ENCODE data around the gene DSN1. TPM values are rescaled to one million over a fixed set of nuclear protein-coding genes. Genes with fewer than 3 reads are reported as not detected.

The DSN1 gene
- total RNA-seq, 1 donor from 2014 or later = 7.6 TPM

DNA sequence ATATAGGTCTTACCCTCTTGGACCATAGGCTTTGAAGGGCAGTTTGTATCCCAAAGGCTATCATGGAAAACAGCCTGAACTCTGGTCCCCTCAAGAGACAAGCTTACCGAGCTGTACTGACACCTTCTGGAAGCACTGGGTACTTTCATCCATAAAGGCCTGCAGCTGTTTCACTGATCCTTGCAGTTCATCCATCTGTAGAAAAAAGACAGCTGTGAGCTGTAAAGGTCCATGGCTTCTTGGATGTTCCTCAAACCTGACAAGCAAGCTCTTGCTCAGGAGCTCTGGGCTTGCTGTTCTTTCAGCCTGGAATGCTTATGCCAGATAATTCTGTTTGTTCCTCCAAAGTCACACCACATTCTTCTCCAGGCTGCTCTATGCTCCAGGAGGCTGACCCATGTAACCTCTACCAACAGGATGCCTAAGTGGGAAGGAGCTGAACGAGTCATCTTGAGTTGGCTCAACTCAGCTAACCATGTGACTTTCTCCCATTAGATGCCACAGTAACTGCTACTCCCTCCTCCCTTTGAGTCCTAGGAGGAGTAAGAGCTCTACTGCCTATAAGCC lies 18.8 kb downstream of the DSN1 start:
- Mint-ChIP-seq H3K4me3 (ENCODE audit: unreplicated experiment) (no peak overlapping the region), H3K36me3 (ENCODE audit: unreplicated experiment) (peaks cover 11% of the 10 kb centered on the region), H3K27ac (ENCODE audit: unreplicated experiment) (no peak overlapping the region), H3K27me3 (ENCODE audit: unreplicated experiment) (no peaks in the 10 kb centered on the region), H3K9me3 (ENCODE audit: unreplicated experiment) (no peaks in the 10 kb centered on the region), H3K4me1 (ENCODE audit: unreplicated experiment) (no peaks in the 10 kb centered on the region)
- TF ChIP-seq, protein P1, sequence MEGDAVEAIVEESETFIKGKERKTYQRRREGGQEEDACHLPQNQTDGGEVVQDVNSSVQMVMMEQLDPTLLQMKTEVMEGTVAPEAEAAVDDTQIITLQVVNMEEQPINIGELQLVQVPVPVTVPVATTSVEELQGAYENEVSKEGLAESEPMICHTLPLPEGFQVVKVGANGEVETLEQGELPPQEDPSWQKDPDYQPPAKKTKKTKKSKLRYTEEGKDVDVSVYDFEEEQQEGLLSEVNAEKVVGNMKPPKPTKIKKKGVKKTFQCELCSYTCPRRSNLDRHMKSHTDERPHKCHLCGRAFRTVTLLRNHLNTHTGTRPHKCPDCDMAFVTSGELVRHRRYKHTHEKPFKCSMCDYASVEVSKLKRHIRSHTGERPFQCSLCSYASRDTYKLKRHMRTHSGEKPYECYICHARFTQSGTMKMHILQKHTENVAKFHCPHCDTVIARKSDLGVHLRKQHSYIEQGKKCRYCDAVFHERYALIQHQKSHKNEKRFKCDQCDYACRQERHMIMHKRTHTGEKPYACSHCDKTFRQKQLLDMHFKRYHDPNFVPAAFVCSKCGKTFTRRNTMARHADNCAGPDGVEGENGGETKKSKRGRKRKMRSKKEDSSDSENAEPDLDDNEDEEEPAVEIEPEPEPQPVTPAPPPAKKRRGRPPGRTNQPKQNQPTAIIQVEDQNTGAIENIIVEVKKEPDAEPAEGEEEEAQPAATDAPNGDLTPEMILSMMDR (IDR thresholded peaks at IDR 0.05) = peak; percentile 79
- DNase-seq (ENCODE audit: extremely low spot score, unreplicated experiment) = no peak

DNA sequence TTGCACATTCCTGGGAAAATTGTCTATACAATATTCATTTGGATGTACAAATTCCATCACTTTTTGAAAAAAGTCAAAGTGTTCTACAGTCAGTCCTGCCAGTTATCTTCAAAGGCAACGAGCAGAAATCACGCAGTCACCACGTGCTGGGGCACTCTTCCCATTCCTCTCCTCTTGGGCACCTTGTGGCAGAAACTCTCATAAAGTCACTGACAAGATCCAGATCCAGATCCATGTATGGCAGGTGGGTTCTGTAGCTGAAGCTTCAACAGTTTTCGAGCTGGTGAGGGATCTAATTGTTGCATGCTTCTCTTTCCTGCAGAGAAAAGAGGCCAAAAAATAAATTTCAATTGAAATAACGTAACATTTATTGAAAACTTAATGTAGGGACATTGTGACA lies 21.0 kb downstream of the DSN1 start:
- Mint-ChIP-seq H3K4me1 (ENCODE audit: unreplicated experiment) (no peaks in the 10 kb centered on the region), H3K9me3 (ENCODE audit: unreplicated experiment) (no peaks in the 10 kb centered on the region), H3K4me3 (ENCODE audit: unreplicated experiment) (no peak overlapping the region), H3K27me3 (ENCODE audit: unreplicated experiment) (no peaks in the 10 kb centered on the region), H3K27ac (ENCODE audit: unreplicated experiment) (no peak overlapping the region), H3K36me3 (ENCODE audit: unreplicated experiment) (peaks cover 6% of the 10 kb centered on the region)
- TF ChIP-seq, protein P1 (IDR thresholded peaks at IDR 0.05) = no peak
- DNase-seq (ENCODE audit: extremely low spot score, unreplicated experiment) = no peak

DNA sequence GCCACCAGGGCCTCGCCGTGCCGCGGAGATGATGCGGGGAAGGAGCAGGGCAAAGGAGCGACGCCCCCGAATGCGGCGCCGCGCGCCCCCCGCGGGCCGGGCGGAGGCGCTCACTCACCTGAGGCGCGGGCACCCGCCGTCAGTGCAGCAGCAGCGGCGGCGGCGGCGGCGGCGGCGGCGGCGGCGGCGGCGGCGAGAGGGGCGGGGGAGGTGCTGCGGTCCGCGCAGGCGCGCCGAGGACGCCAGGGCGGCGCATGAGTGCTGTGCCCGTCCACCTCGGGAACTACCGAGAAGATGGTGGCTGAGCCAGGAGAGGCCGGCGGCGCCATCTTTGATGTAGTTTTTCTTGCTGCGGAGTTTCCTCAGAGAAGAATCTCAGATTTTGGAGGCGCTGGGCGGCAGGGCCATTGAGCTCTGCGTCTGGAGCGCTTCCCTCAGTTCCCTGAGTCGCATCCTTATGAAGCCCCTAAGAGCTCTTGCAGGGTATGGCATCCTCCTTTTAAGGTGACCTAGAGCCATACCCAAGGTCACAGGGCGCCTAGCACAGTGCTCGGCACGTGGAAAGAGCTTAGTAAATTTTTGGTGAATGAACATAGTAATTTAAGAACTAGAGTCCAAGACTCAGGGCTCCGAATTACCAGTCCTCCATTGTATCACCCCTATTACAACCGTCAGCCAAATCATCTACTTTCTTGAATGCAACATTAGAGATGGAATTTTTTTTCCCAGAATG lies 27.5 kb downstream of the DSN1 start, which contains the start of gene NDRG3:
Gene NDRG3 (minus strand): TSS at position 164 of the 733 bp plus-strand sequence. CDS start 24,355 bp downstream, outside the sequence.
- TF ChIP-seq, protein P1 (IDR thresholded peaks at IDR 0.05) = no peak
- Mint-ChIP-seq H3K27me3 (ENCODE audit: unreplicated experiment) (no peaks in the 10 kb centered on the region), H3K27ac (ENCODE audit: unreplicated experiment) (peak within 1 kb of the TSS; percentile 78), H3K9me3 (ENCODE audit: unreplicated experiment) (no peaks in the 10 kb centered on the region), H3K4me1 (ENCODE audit: unreplicated experiment) (peaks cover 20% of the 10 kb centered on the region), H3K36me3 (ENCODE audit: unreplicated experiment) (no peaks in the 10 kb centered on the region), H3K4me3 (ENCODE audit: unreplicated experiment) (peak within 1 kb of the TSS; percentile 91)
- peak; percentile 97 for DNase-seq (ENCODE audit: extremely low spot score, unreplicated experiment)

DNA sequence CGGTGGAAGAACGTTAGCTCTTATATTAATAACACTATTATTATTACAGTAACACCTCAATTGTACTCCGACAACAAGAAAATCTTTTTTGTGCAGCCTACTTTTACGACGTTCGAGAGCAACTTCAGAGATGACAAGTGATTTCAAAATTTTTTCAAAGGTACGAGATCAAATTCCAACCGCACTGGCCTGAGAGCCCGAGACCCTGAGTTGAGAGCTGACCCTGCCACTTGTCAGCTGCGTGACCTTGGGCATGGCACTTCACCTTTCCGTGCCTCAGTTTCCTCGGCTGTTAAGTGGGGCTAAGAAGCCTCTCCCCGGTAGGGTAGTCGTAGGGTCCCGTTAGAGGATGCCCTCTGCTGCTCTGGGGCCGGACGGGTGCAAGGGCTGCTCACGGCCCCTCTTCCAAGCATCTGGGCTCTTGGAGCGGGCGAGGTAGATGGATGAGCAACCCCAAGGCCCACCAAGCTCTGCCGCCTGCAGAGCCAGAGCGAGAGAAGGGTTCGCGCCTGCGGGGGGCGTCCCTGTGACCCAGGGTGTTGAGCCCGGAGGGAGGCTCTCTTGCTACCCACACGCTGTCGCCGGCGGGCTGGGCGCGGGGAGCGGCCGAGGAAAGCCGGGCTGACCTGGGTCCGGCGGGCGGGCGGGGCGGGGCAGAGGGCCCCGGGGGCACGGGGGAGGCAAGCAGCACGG lies 28.2 kb downstream of the DSN1 start:
- Mint-ChIP-seq H3K36me3 (ENCODE audit: unreplicated experiment) (no peaks in the 10 kb centered on the region), H3K27ac (ENCODE audit: unreplicated experiment) (no peak overlapping the region), H3K4me3 (ENCODE audit: unreplicated experiment) (peak overlapping the region; percentile 91), H3K4me1 (ENCODE audit: unreplicated experiment) (peaks cover 20% of the 10 kb centered on the region), H3K9me3 (ENCODE audit: unreplicated experiment) (no peaks in the 10 kb centered on the region), H3K27me3 (ENCODE audit: unreplicated experiment) (no peaks in the 10 kb centered on the region)
- TF ChIP-seq, protein P1 (IDR thresholded peaks at IDR 0.05) = no peak
- DNase-seq (ENCODE audit: extremely low spot score, unreplicated experiment) = no peak

DNA sequence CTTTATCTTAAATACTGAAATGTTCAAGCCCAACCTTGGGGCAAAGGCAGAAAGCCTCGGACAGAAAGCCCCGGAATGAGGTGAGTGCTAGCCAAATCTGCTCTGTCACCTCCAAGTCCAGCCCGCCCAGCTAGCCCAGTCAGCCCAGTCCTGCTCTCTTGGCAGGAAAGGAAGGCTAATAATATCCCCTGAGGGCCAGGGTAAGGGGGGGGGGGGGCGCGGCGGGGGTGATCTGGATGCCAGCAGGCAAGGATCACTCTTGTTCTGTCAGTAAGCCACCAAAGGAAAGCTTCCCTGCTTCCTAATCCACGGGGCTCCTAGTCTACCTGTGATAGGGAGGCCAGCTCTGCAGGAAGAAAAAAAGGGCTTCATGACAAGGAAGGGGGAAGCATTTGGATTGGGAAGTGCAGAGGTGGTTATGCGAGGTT lies 28.8 kb downstream of the DSN1 start:
- DNase-seq (ENCODE audit: extremely low spot score, unreplicated experiment) = no peak
- Mint-ChIP-seq H3K4me3 (ENCODE audit: unreplicated experiment) (peak overlapping the region; percentile 91), H3K4me1 (ENCODE audit: unreplicated experiment) (peaks cover 20% of the 10 kb centered on the region), H3K9me3 (ENCODE audit: unreplicated experiment) (no peaks in the 10 kb centered on the region), H3K36me3 (ENCODE audit: unreplicated experiment) (no peaks in the 10 kb centered on the region), H3K27ac (ENCODE audit: unreplicated experiment) (no peak overlapping the region), H3K27me3 (ENCODE audit: unreplicated experiment) (no peaks in the 10 kb centered on the region)
- TF ChIP-seq, protein P1 (IDR thresholded peaks at IDR 0.05) = no peak
